Neutrophil (primary cell): ENCODE results near the gene SPINK8.

Experiments
- H3K27ac ChIP-seq: fragments of 200-600 bp; sonication (generic); 2 replicates; pipeline ENCODE4 v1.5.1; 2016; ENCODE audit warnings: mild to moderate bottlenecking, moderate library complexity
- H3K27me3 ChIP-seq: fragments of 200-600 bp; sonication (generic); 2 replicates; pipeline ENCODE4 v1.6.0; 2016; ENCODE audit warnings: mild to moderate bottlenecking
- H3K36me3 ChIP-seq: fragments of 200-600 bp; sonication (generic); 2 replicates; pipeline ENCODE4 v1.5.1; 2017
- H3K4me1 ChIP-seq, 2 experiments: fragments of 200-600 bp in 1 of 2; sonication (generic) in 1 of 2; 1 replicate in 1 of 2; 2 replicates in 1 of 2; pipeline versions ENCODE4 v1.5.1 to v1.6.1; 2013 to 2016; ENCODE audit warnings: low read depth in 1 of 2, low read length in 1 of 2, mild to moderate bottlenecking in 1 of 2, moderate library complexity in 1 of 2; ENCODE audit not compliant: control insufficient read depth in 1 of 2, insufficient read depth in 1 of 2
- H3K4me3 ChIP-seq, 2 experiments: fragments of 200-600 bp in 1 of 2; sonication (generic) in 1 of 2; 1 replicate in 1 of 2; 2 replicates in 1 of 2; pipeline ENCODE4 v1.5.1; 2013 to 2016; ENCODE audit warnings: low read depth in 1 of 2, low read length in 1 of 2, mild to moderate bottlenecking in 1 of 2, moderate library complexity in 1 of 2
- H3K9me3 ChIP-seq: fragments of 200-600 bp; sonication (generic); 2 replicates; pipeline ENCODE4 v1.5.1; 2016
- TF ChIP-seq, protein P1 (sequence below): fragments of 200-600 bp; sonication (generic); IDR thresholded peaks from 2 replicates; pipeline ENCODE4 v1.5.1; 2016; ENCODE audit warnings: antibody characterized with exemption

SPINK8 gene

DNA sequence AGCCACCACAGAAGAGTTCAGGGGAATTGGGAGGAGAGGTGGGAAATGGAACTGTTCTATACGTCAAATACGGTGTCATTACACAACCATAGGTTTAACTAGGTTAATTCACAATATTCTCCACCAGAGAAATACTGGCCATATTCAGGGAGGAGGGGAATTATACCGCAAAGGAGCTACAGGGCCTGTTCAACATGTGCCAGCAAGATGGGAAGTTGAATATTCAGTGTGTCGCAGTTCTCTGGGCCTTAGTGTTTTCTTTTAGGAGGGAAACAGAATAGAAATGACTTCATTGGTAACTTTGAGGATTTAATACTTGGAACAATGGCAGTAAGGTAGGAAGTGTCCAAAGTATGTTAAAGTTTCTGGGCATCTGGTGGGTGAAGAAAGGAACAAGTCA lies 20.5 kb upstream of the SPINK8 start:
- Histone ChIP-seq H3K36me3 (no peaks in the 10 kb centered on the region), H3K9me3 (no peaks in the 10 kb centered on the region), H3K27me3 (no peaks in the 10 kb centered on the region), H3K4me3 (no peak overlapping the region), H3K27ac (no peak overlapping the region), H3K4me1 (no peaks in the 10 kb centered on the region)
- TF ChIP-seq, protein P1, sequence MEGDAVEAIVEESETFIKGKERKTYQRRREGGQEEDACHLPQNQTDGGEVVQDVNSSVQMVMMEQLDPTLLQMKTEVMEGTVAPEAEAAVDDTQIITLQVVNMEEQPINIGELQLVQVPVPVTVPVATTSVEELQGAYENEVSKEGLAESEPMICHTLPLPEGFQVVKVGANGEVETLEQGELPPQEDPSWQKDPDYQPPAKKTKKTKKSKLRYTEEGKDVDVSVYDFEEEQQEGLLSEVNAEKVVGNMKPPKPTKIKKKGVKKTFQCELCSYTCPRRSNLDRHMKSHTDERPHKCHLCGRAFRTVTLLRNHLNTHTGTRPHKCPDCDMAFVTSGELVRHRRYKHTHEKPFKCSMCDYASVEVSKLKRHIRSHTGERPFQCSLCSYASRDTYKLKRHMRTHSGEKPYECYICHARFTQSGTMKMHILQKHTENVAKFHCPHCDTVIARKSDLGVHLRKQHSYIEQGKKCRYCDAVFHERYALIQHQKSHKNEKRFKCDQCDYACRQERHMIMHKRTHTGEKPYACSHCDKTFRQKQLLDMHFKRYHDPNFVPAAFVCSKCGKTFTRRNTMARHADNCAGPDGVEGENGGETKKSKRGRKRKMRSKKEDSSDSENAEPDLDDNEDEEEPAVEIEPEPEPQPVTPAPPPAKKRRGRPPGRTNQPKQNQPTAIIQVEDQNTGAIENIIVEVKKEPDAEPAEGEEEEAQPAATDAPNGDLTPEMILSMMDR = no peak

DNA sequence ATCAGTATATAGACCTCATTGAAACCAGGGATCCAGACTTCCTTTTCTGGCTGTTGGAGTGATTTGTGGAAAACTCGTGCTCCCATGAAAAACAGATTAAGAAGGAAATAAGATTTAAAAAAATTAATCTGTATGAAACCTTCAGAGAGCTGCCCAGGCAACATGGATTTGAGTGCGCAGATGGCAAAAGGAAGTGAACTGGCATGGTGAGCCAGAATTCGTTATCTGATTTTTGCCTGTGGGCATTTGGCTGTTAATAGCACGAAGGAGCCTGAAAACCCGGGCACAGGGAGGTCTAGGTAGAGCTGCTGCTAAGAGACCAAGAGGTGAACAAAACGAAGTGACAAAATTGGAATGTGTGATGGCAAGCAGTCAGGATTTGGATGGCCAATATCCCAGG lies 19.1 kb upstream of the SPINK8 start:
- TF ChIP-seq, protein P1 = no peak
- no peaks in the 10 kb centered on the region for H3K27me3 ChIP-seq

DNA sequence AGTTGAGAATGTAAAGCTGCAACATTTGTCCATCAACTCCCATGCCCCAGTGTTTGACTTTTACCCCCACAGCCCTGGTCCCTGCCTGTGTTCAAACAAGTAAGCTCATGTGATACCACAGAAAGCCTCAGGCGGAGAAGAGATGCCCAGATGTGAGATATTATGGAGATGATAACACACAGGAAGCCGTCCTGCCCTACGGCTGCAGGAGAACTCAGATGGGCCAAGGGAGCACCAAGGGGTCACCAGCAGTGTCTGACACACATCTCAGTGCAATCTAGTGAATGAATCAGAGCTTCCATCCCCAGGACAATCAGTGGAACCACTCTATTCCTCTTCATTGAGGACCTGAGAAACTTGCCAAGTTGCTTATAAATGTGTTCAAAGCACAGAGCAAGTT lies 14.0 kb upstream of the SPINK8 start:
- Histone ChIP-seq H3K36me3 (no peaks in the 10 kb centered on the region), H3K4me3 (no peak overlapping the region), H3K9me3 (no peaks in the 10 kb centered on the region), H3K27ac (no peak overlapping the region), H3K27me3 (no peaks in the 10 kb centered on the region), H3K4me1 (peaks cover 4 to 9% of the 10 kb centered on the region in 2 experiments)
- TF ChIP-seq, protein P1 = no peak

More for the DNA sequence above, 19.1 kb upstream of the SPINK8 start:
- H3K36me3 ChIP-seq = no peaks in the 10 kb centered on the region
- no peak overlapping the region for H3K27ac ChIP-seq
- no peaks in the 10 kb centered on the region for H3K9me3 ChIP-seq
- no peaks in the 10 kb centered on the region for H3K4me1 ChIP-seq
- H3K4me3 ChIP-seq = no peak overlapping the region

DNA sequence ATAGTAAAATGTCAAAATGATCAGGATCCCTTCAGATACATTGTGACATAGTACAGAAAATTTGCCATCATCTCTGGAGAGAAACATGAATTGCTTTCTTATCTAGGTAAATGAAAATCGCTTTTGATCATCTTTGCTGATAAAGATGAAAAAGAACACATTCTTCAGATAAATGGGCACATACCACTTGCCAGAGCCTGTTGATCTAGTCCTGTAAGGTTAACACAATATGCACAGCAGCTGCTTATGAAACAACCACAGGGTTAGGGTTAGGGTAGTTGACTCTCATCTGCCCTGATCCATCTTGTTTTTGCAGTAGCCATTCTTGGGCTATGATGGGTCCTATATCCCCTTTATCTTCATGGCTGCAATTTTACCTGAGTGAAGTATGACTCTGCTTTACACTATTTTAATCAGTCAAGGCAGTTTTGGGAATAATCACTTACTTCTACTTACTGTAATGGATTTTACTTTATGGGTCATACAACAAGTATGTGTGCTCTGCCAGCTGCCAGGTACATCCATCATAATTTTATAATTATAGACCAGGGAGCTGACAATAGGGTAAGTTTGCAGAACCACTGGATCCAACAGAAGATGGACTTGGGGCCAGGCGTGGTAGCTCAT lies 12.6 kb upstream of the SPINK8 start:
- Histone ChIP-seq H3K9me3 (no peaks in the 10 kb centered on the region), H3K36me3 (no peaks in the 10 kb centered on the region), H3K27me3 (no peaks in the 10 kb centered on the region), H3K4me3 (no peak overlapping the region), H3K27ac (no peak overlapping the region), H3K4me1 (peaks cover 4 to 10% of the 10 kb centered on the region in 2 experiments)
- TF ChIP-seq, protein P1 = no peak

DNA sequence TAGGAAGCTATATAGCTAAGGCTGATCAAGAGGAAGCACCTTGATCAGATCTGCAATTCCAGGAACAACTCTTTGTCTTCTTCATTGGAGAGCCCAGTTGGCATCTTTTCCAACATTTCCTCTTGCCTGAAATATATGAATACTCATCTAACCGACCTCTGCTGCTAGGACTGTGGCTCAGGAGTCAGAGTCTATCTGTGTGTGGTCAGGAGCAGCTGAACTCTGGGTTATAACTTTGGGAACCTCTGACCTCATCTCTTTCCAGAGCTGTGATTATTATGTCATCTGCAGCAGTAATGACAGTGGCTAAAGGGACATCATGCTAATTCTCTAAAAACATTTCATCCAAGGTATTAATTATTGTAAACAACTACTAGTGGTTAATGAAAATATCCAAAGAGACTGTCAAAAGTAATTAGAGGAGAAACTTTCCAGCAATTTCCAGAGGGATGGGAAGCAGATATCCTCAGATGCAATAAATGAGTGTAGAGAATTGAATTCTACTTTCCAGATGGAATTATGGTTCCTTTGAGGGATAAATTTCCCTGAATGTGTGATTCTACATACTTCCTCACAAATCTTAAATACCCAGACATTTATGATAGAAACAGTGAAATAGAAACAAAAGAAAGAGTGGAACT lies 11.5 kb upstream of the SPINK8 start:
- Histone ChIP-seq H3K27ac (no peak overlapping the region), H3K4me1 (peaks cover 4 to 10% of the 10 kb centered on the region in 2 experiments), H3K27me3 (no peaks in the 10 kb centered on the region), H3K4me3 (no peak overlapping the region), H3K36me3 (no peaks in the 10 kb centered on the region), H3K9me3 (no peaks in the 10 kb centered on the region)
- TF ChIP-seq, protein P1 = no peak
